K562 (cell line): Measurements from ENCODE around the gene USP15. TPM values are rescaled to one million over a fixed set of nuclear protein-coding genes. Genes with fewer than 3 reads are reported as not detected.

ENCODE experiments used
- CREB3 ChIP-seq: fragments of 450-650 bp; conservative IDR thresholded peaks from 2 replicates; pipeline ENCODE4 v1.6.1; 2016; ENCODE audit warnings: missing genetic modification characterization, low read depth, mild to moderate bottlenecking, missing compliant biosample characterization, moderate library complexity
- ETV1 ChIP-seq: fragments of 450-650 bp; conservative IDR thresholded peaks from 2 replicates; pipeline ENCODE4 v1.6.1; 2016; ENCODE audit warnings: missing genetic modification characterization, control low read depth, low read depth, missing compliant biosample characterization
- FOXJ3 ChIP-seq: sonication (generic); formaldehyde crosslinking; IDR thresholded peaks from 2 replicates; pipeline ENCODE4 v1.4.0; 2020; ENCODE audit warnings: mild to moderate bottlenecking, missing genetic modification reagents
- HMG20B ChIP-seq: fragments of 250-450 bp; sonication (Bioruptor Pico); IDR thresholded peaks from 2 replicates; pipeline ENCODE4 v1.5.0; 2021; ENCODE audit warnings: mild to moderate bottlenecking
- IFI16 ChIP-seq: fragments of 250-450 bp; sonication (Bioruptor Pico); IDR thresholded peaks from 2 replicates; pipeline ENCODE4 v2.1.2; 2022; ENCODE audit warnings: mild to moderate bottlenecking, inconsistent platforms
- IRF9 ChIP-seq: fragments of 450-650 bp; IDR thresholded peaks from 2 replicates; pipeline ENCODE4 v1.6.1; 2016; ENCODE audit warnings: missing biosample characterization, missing genetic modification characterization
- MECOM ChIP-seq: fragments of 250-450 bp; sonication (Bioruptor Pico); IDR thresholded peaks from 2 replicates; pipeline ENCODE4 v1.8.0; 2022; ENCODE audit warnings: inconsistent platforms
- MTA1 ChIP-seq: fragments of 450-650 bp; IDR thresholded peaks from 2 replicates; pipeline ENCODE4 v1.6.1; 2017; ENCODE audit warnings: borderline replicate concordance
- NEUROD1 ChIP-seq: fragments of 150-350 bp; IDR thresholded peaks from 2 replicates; pipeline ENCODE4 v1.6.1; 2014; ENCODE audit warnings: borderline replicate concordance, low read length, low read depth; ENCODE audit not compliant: partially characterized antibody
- NFYB ChIP-seq: IDR thresholded peaks from 2 replicates; pipeline ENCODE4 v1.6.1; 2011; ENCODE audit warnings: mild to moderate bottlenecking, moderate library complexity; ENCODE audit not compliant: insufficient read length; ENCODE audit errors: extremely low read depth
- NONO ChIP-seq, 2 experiments: fragments of 200-400 bp in 1 of 2; fragments of 450-650 bp in 1 of 2; formaldehyde crosslinking in 1 of 2; IDR thresholded peaks; 2 replicates each; pipeline ENCODE4 v1.6.1; 2017; ENCODE audit warnings: low read depth in 2 of 2, mild to moderate bottlenecking in 2 of 2, moderate library complexity in 2 of 2, low read length in 1 of 2
- PPARD ChIP-seq: fragments of 250-450 bp; sonication (Bioruptor Pico); IDR thresholded peaks from 2 replicates; pipeline ENCODE4 v1.8.0; 2022; ENCODE audit warnings: inconsistent platforms, mild to moderate bottlenecking, moderate library complexity
- PRMT5 ChIP-seq: sonication (generic); formaldehyde crosslinking; IDR thresholded peaks from 2 replicates; pipeline ENCODE4 v1.5.0; 2020; ENCODE audit warnings: missing genetic modification reagents
- RHOXF2B ChIP-seq: fragments of 250-450 bp; sonication (Bioruptor Pico); conservative IDR thresholded peaks from 2 replicates; pipeline ENCODE4 v1.5.1; 2021
- SMARCB1 ChIP-seq: IDR thresholded peaks from 2 replicates; pipeline ENCODE4 v1.6.1; 2011; ENCODE audit warnings: improper control_type of control experiment, low read depth; ENCODE audit not compliant: insufficient read length
- SOX6 ChIP-seq: fragments of 450-650 bp; IDR thresholded peaks from 2 replicates; pipeline ENCODE4 v1.6.1; 2014; ENCODE audit warnings: mild to moderate bottlenecking
- SP1 ChIP-seq: sonication (generic); formaldehyde crosslinking; IDR thresholded peaks from 2 replicates; pipeline ENCODE4 v1.8.1; 2022; ENCODE audit warnings: mild to moderate bottlenecking, missing genetic modification reagents
- WHSC1 ChIP-seq: IDR thresholded peaks from one replicate; pipeline ENCODE4 v1.6.1; 2012; ENCODE audit warnings: low read length, control low read depth, inconsistent platforms
- YBX1 ChIP-seq: fragments of 450-650 bp; IDR thresholded peaks from 2 replicates; pipeline ENCODE4 v1.7.1; 2016; ENCODE audit warnings: mild to moderate bottlenecking
- ZC3H4 ChIP-seq: sonication (generic); formaldehyde crosslinking; IDR thresholded peaks from 2 replicates; pipeline ENCODE4 v1.9.0; 2021; ENCODE audit warnings: missing genetic modification reagents, borderline replicate concordance
- ZKSCAN8 ChIP-seq: fragments of 200-800 bp; sonication (Bioruptor generic); IDR thresholded peaks from 2 replicates; pipeline ENCODE4 v1.6.1; 2016; ENCODE audit warnings: missing genetic modification characterization, missing compliant biosample characterization
- ZNF133 ChIP-seq: fragments of 250-450 bp; sonication (Bioruptor Pico); IDR thresholded peaks from 2 replicates; pipeline ENCODE4 v1.4.0; 2020; ENCODE audit warnings: mild to moderate bottlenecking
- ZNF586 ChIP-seq: fragments of 450-650 bp; formaldehyde crosslinking; conservative IDR thresholded peaks from 2 replicates; pipeline ENCODE4 v1.4.0; 2020; ENCODE audit warnings: mild to moderate bottlenecking, moderate library complexity
- polyA plus RNA-seq, 8 experiments: library from polyadenylated mRNA; depleted of rRNA in 4 of 8; stranded (reverse) in 5 of 8; unstranded in 3 of 8; fragments of >200 nt; fragmentation: Nextera tagmentation in 2 of 8; fragmentation: Illumina TruSeq in 1 of 8; extraction: Ambion mirVana in 2 of 8; extraction: Trizol in 1 of 8; gene quantifications; 2 replicates each; pipeline versions ENCODE4 v1.2.1 to v1.2.3, GENCODE V29; 2011 to 2014; ENCODE audit warnings: inconsistent platforms in 1 of 8, missing spikeins in 1 of 8
- total RNA-seq, 7 experiments: library from RNA; depleted of rRNA in 6 of 7; stranded (reverse); fragments of >200 nt in 6 of 7; fragmentation: Illumina TruSeq in 2 of 7; extraction: Trizol in 2 of 7; gene quantifications; 2 replicates each; pipeline versions ENCODE4 v1.2.1 to v1.2.3, GENCODE V29; 2011 to 2021; ENCODE audit warnings: low replicate concordance in 1 of 7
- TF ChIP-seq, protein P1 (sequence below): sonication (generic); formaldehyde crosslinking; IDR thresholded peaks from 2 replicates; pipeline ENCODE4 v1.8.0; 2022; ENCODE audit warnings: mild to moderate bottlenecking, missing genetic modification reagents
- TF ChIP-seq, protein P2 (sequence below): fragments of 450-650 bp; IDR thresholded peaks from 2 replicates; pipeline ENCODE4 v1.7.1; 2018; ENCODE audit warnings: mild to moderate bottlenecking, low read depth; ENCODE audit not compliant: partially characterized antibody

Gene USP15
- total and polyA plus RNA-seq, 9 of the 15 experiments (the other 6 are each of a cell fraction or from before 2014, with no cell fraction given) = 140 to 272 (median 182) TPM

DNA sequence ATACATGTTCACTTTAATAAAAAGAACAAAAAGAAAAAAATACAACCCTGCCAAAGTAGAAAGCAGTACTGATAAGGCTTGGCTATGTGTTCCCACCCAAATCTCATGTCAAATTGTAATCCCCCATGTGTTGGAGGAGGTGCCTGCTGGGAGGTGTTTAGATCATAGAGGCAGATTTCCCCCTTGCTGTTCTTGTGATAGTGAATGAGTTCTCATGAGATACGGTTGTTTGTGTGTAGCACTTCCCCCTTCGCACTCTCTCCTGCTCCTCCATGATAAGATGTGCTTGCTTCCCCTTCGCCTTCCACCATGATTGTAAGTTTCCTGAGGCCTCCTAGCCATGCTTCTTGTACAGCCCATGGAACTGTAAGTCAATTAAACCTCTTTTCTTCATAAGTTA, 59.9 kb downstream of the USP15 start (continued):
- TF ChIP-seq WHSC1 (no peak), FOXJ3 (CRISPR knock-in tag) (no peak), MTA1 (no peak), SP1 (CRISPR knock-in tag) (no peak), RHOXF2B (CRISPR knock-in tag) (no peak), IFI16 (no peak), SOX6 (peak; percentile 47; the same call in 1 of the 2 replicates), NONO (IDR thresholded peaks at IDR 0.05; ENCODE audit: low read depth in 2 of 2, low read length in 1 of 2) (no peak), PPARD (no peak), ZKSCAN8 (CRISPR knock-in tag) (no peak), ETV1 (no peak), PRMT5 (CRISPR knock-in tag) (no peak), ZNF586 (CRISPR knock-in tag) (no peak), NFYB (no peak), SMARCB1 (no peak), IRF9 (tag) (no peak), NEUROD1 (no peak), ZC3H4 (CRISPR knock-in tag) (no peak), MECOM (no peak), ZNF133 (CRISPR knock-in tag) (no peak), YBX1 (no peak), HMG20B (CRISPR knock-in tag) (no peak), CREB3 (tag) (no peak)
- TF ChIP-seq, protein P1, sequence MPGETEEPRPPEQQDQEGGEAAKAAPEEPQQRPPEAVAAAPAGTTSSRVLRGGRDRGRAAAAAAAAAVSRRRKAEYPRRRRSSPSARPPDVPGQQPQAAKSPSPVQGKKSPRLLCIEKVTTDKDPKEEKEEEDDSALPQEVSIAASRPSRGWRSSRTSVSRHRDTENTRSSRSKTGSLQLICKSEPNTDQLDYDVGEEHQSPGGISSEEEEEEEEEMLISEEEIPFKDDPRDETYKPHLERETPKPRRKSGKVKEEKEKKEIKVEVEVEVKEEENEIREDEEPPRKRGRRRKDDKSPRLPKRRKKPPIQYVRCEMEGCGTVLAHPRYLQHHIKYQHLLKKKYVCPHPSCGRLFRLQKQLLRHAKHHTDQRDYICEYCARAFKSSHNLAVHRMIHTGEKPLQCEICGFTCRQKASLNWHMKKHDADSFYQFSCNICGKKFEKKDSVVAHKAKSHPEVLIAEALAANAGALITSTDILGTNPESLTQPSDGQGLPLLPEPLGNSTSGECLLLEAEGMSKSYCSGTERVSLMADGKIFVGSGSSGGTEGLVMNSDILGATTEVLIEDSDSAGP (CRISPR knock-in tag) = no peak
- TF ChIP-seq, protein P2, sequence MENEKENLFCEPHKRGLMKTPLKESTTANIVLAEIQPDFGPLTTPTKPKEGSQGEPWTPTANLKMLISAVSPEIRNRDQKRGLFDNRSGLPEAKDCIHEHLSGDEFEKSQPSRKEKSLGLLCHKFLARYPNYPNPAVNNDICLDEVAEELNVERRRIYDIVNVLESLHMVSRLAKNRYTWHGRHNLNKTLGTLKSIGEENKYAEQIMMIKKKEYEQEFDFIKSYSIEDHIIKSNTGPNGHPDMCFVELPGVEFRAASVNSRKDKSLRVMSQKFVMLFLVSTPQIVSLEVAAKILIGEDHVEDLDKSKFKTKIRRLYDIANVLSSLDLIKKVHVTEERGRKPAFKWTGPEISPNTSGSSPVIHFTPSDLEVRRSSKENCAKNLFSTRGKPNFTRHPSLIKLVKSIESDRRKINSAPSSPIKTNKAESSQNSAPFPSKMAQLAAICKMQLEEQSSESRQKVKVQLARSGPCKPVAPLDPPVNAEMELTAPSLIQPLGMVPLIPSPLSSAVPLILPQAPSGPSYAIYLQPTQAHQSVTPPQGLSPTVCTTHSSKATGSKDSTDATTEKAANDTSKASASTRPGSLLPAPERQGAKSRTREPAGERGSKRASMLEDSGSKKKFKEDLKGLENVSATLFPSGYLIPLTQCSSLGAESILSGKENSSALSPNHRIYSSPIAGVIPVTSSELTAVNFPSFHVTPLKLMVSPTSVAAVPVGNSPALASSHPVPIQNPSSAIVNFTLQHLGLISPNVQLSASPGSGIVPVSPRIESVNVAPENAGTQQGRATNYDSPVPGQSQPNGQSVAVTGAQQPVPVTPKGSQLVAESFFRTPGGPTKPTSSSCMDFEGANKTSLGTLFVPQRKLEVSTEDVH = no peak
